GM23338 (cell line): Measurements from ENCODE around the gene CHST14. TPM values are rescaled to one million over a fixed set of nuclear protein-coding genes. Genes with fewer than 3 reads are reported as not detected.
A peak's percentile ranks its signal among the peaks of the same experiment; 100 is the strongest.

Source experiments
- ATAC-seq: fragments of 200-7000 bp; cut with Tn5 transposase; 3 replicates; pipeline ENCODE4 v1.9.1; 2020
- DNase-seq: peaks from one replicate; pipeline ENCODE4 v3.0.0-alpha.2; 2015; ENCODE audit warnings: low spot score
- H2AFZ ChIP-seq: fragments of 200-600 bp; sonication (generic); 2 replicates; pipeline ENCODE4 v1.8.0; 2016; ENCODE audit warnings: antibody characterized with exemption, mild to moderate bottlenecking, moderate library complexity
- H3F3A ChIP-seq: fragments of 200-600 bp; sonication (generic); replicated peaks from 2 replicates; pipeline ENCODE4 v1.8.0; 2017; ENCODE audit warnings: antibody characterized with exemption, mixed run types, low read depth
- H3K27ac ChIP-seq: fragments of 200-600 bp; sonication (generic); 2 replicates; pipeline ENCODE4 v1.6.1; 2016; ENCODE audit warnings: low read depth
- H3K27me3 ChIP-seq: fragments of 200-600 bp; sonication (generic); 2 replicates; pipeline ENCODE4 v1.8.0; 2016; ENCODE audit warnings: mild to moderate bottlenecking, mixed run types, moderate library complexity; ENCODE audit not compliant: insufficient read depth
- H3K36me3 ChIP-seq: fragments of 200-600 bp; sonication (generic); 2 replicates; pipeline ENCODE4 v1.8.0; 2016; ENCODE audit warnings: mild to moderate bottlenecking; ENCODE audit not compliant: insufficient read depth
- H3K4me1 ChIP-seq: fragments of 200-600 bp; sonication (generic); 2 replicates; pipeline ENCODE4 v1.8.0; 2016; ENCODE audit warnings: mild to moderate bottlenecking, moderate library complexity; ENCODE audit not compliant: insufficient read depth
- H3K4me2 ChIP-seq: fragments of 200-600 bp; sonication (generic); 2 replicates; pipeline ENCODE4 v1.7.1; 2017; ENCODE audit warnings: mixed run types
- H3K4me3 ChIP-seq: fragments of 200-600 bp; sonication (generic); 2 replicates; pipeline ENCODE4 v1.6.1; 2016; ENCODE audit warnings: mixed run types
- H3K79me2 ChIP-seq: fragments of 200-600 bp; sonication (generic); replicated peaks from 2 replicates; pipeline ENCODE4 v1.8.0; 2017; ENCODE audit warnings: mild to moderate bottlenecking; ENCODE audit not compliant: insufficient read depth
- H3K9me2 ChIP-seq: fragments of 200-600 bp; sonication (generic); 2 replicates; pipeline ENCODE4 v1.8.0; 2017; ENCODE audit not compliant: insufficient read depth
- H4K20me1 ChIP-seq: fragments of 200-600 bp; sonication (generic); replicated peaks from 2 replicates; pipeline ENCODE4 v1.8.0; 2017; ENCODE audit warnings: mild to moderate bottlenecking; ENCODE audit not compliant: insufficient read depth
- H3K27ac Mint-ChIP-seq: 2 replicates; pipeline ENCODE4 v1.8.0; 2020; ENCODE audit warnings: inconsistent platforms, mild to moderate bottlenecking, moderate library complexity, mixed read lengths
- H3K27me3 Mint-ChIP-seq: 3 replicates; pipeline ENCODE4 v1.8.0; 2022; ENCODE audit warnings: low read depth, mild to moderate bottlenecking, moderate library complexity, mixed read lengths, inconsistent platforms; ENCODE audit not compliant: insufficient read depth, poor library complexity
- H3K36me3 Mint-ChIP-seq: 3 replicates; pipeline ENCODE4 v1.8.0; 2021; ENCODE audit warnings: low read depth, mild to moderate bottlenecking, inconsistent platforms, moderate library complexity, mixed read lengths
- H3K4me1 Mint-ChIP-seq: 3 replicates; pipeline ENCODE4 v1.8.0; 2020; ENCODE audit warnings: mild to moderate bottlenecking, inconsistent platforms, mixed read lengths
- H3K4me3 Mint-ChIP-seq: 3 replicates; pipeline ENCODE4 v1.8.0; 2021; ENCODE audit warnings: moderate library complexity, mild to moderate bottlenecking, inconsistent platforms, mixed read lengths
- H3K9me3 Mint-ChIP-seq: 3 replicates; pipeline ENCODE4 v1.8.0; 2020; ENCODE audit warnings: moderate library complexity, mild to moderate bottlenecking, inconsistent platforms, mixed read lengths
- CREB1 ChIP-seq: fragments of 250-450 bp; sonication (Bioruptor Pico); IDR thresholded peaks from 2 replicates; pipeline ENCODE4 v1.5.0; 2020; ENCODE audit warnings: low read depth, mild to moderate bottlenecking, moderate library complexity
- ETS1 ChIP-seq: IDR thresholded peaks from 2 replicates; pipeline ENCODE4 v1.6.1; 2016; ENCODE audit warnings: antibody characterized with exemption
- EZH2 ChIP-seq: fragments of 200-600 bp; sonication (generic); IDR thresholded peaks from one replicate; pipeline ENCODE4 v1.8.0; 2017; ENCODE audit warnings: antibody characterized with exemption, mild to moderate bottlenecking, low read depth; ENCODE audit not compliant: unreplicated experiment
- JUNB ChIP-seq: IDR thresholded peaks from one replicate; pipeline ENCODE4 v1.6.1; 2016; ENCODE audit warnings: antibody characterized with exemption; ENCODE audit not compliant: unreplicated experiment
- NANOG ChIP-seq: IDR thresholded peaks from 2 replicates; pipeline ENCODE4 v1.6.1; 2016; ENCODE audit warnings: antibody characterized with exemption, borderline replicate concordance
- STAT1 ChIP-seq: IDR thresholded peaks from one replicate; pipeline ENCODE4 v1.6.1; 2016; ENCODE audit warnings: antibody characterized with exemption; ENCODE audit not compliant: unreplicated experiment
- ZNF114 ChIP-seq: fragments of 250-450 bp; sonication (Bioruptor Pico); IDR thresholded peaks from 2 replicates; pipeline ENCODE4 v1.5.0; 2020; ENCODE audit warnings: mild to moderate bottlenecking, moderate library complexity
- ZNF331 ChIP-seq: fragments of 250-450 bp; sonication (Bioruptor Pico); IDR thresholded peaks from 2 replicates; pipeline ENCODE4 v1.5.0; 2020; ENCODE audit warnings: low read depth, mild to moderate bottlenecking, moderate library complexity
- ZNF462 ChIP-seq: fragments of 250-450 bp; sonication (Bioruptor Pico); IDR thresholded peaks from 2 replicates; pipeline ENCODE4 v1.5.0; 2020; ENCODE audit warnings: mild to moderate bottlenecking, moderate library complexity
- polyA plus RNA-seq: library from polyadenylated mRNA; unstranded; fragments of >200 nt; fragmentation: Nextera tagmentation; extraction: Ambion mirVana; gene quantifications from 2 replicates; pipeline ENCODE4 v1.2.1, GENCODE V29; 2016
- total RNA-seq: library from RNA; depleted of rRNA; stranded (reverse); fragments of >200 nt; shearing (Covaris generic); gene quantifications from 2 replicates; pipeline ENCODE4 v1.2.3, GENCODE V29; 2014

The CHST14 gene
- total and polyA plus RNA-seq, 2 experiments from 2014 or later = 8.4 to 15.6 TPM

GRCh38 chr15:40437752-40438687, 32.8 kb upstream of the CHST14 start:
- H3K27me3 Mint-ChIP-seq = peaks cover 48% of the 10 kb centered on the region

More at GRCh38 chr15:40437752-40438687, 32.8 kb upstream of the CHST14 start:
- Histone ChIP-seq H3K4me3 (peak overlapping the region; percentile 82), H4K20me1 (peaks cover 6% of the 10 kb centered on the region), H3K9me2 (no peaks in the 10 kb centered on the region), H3K4me2 (peak overlapping the region; percentile 100), H3K4me1 (peaks cover 43% of the 10 kb centered on the region), H3F3A (0 out of 2 replicates have a peak, but pooled peaks cover 9% of the 10 kb centered on the region), H3K36me3 (no peaks in the 10 kb centered on the region), H3K79me2 (peaks cover 16% of the 10 kb centered on the region), H3K27me3 (peaks cover 36% of the 10 kb centered on the region), H3K27ac (no peak overlapping the region), H2AFZ (peak overlapping the region; percentile 63; the same call in 1 of the 2 replicates)
- Mint-ChIP-seq H3K36me3 (peaks cover 8% of the 10 kb centered on the region), H3K4me3 (peak overlapping the region; percentile 94), H3K27ac (peak overlapping the region; percentile 75; the same call in 1 of the 2 replicates), H3K9me3 (no peaks in the 10 kb centered on the region; the same call in 2 of the 3 replicates), H3K4me1 (peaks cover 46% of the 10 kb centered on the region)
- DNase-seq (peak; percentile 46), ATAC-seq (peak; percentile 1)
- no peak for TF ChIP-seq ZNF114 (CRISPR knock-in tag)
- TF ChIP-seq CREB1 (CRISPR knock-in tag) = no peak
- TF ChIP-seq NANOG = no peak
- TF ChIP-seq ZNF331 = no peak
- TF ChIP-seq ETS1 = no peak
- TF ChIP-seq STAT1 = no peak
- no peak for TF ChIP-seq ZNF462 (CRISPR knock-in tag)
- no peak for TF ChIP-seq EZH2
- no peak for TF ChIP-seq JUNB
